HepG2 (cell line): ENCODE measurements around the gene ROBO3.

Experiments used
- CBX5 ChIP-seq: sonication (generic); formaldehyde crosslinking; IDR thresholded peaks from 2 replicates; pipeline ENCODE4 v1.4.0; 2020; ENCODE audit warnings: missing genetic modification reagents, borderline replicate concordance
- CREB1 ChIP-seq, 2 experiments: fragments of 450-650 bp in 1 of 2; IDR thresholded peaks; 2 replicates each; pipeline ENCODE4 v1.6.1; 2016 to 2017; ENCODE audit warnings: control low read depth in 1 of 2, mild to moderate bottlenecking in 1 of 2, missing compliant biosample characterization in 1 of 2, missing genetic modification characterization in 1 of 2
- CREM ChIP-seq, 2 experiments: sonication (generic) in 1 of 2; formaldehyde crosslinking in 1 of 2; IDR thresholded peaks; 2 replicates each; pipeline versions ENCODE4 v1.4.0 to v1.6.1; 2016 to 2020; ENCODE audit warnings: antibody characterized with exemption in 1 of 2, mild to moderate bottlenecking in 1 of 2, missing genetic modification reagents in 1 of 2
- E2F1 ChIP-seq: sonication (generic); formaldehyde crosslinking; IDR thresholded peaks from 2 replicates; pipeline ENCODE4 v1.5.0; 2020; ENCODE audit warnings: missing genetic modification reagents
- ETS1 ChIP-seq: sonication (generic); formaldehyde crosslinking; IDR thresholded peaks from 2 replicates; pipeline ENCODE4 v1.4.0; 2020; ENCODE audit warnings: missing genetic modification reagents

- TF ChIP-seq E2F1: no peak
- TF ChIP-seq CREB1 (IDR thresholded peaks at IDR 0.05): no peak
- TF ChIP-seq CREB1 (CRISPR knock-in tag; IDR thresholded peaks at IDR 0.05): no peak
- TF ChIP-seq CBX5 (CRISPR knock-in tag): no peak
- no peak for TF ChIP-seq CREM (IDR thresholded peaks at IDR 0.05)
- TF ChIP-seq CREM (CRISPR knock-in tag; IDR thresholded peaks at IDR 0.05): no peak
- TF ChIP-seq ETS1 (CRISPR knock-in tag): no peak
Observed at GRCh38 chr11:124839128-124839971, 25.9 kb upstream of the ROBO3 start.
